Measurements from ENCODE around the gene SLC44A1. TPM values are rescaled to one million over a fixed set of nuclear protein-coding genes. Genes with fewer than 3 reads are reported as not detected.

SLC44A1 gene
- polyA plus RNA-seq, 1 experiment, result 6.6 TPM

DNA sequence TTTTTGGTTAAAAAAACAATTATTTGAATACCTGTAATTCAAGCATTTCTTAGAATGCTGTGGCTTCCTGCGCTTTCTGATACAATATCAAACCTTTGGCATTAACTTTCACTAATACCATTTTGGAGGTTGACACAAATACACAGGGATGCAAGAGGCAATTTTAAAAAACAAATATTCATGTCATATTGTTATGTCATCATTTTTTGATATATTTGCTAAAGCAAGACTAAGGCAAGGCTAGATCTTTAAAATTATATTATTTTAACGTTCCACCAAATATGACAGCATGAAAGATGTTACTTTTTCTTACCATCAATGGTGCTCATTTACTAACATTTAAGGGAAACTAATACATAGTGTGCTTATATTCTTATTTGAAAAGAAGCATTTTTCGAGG, 110.0 kb downstream of the SLC44A1 start:
- no peak for DNase-seq (ENCODE audit: low read depth)
- Histone ChIP-seq H3K36me3 (ENCODE audit: control insufficient read depth, insufficient read depth, low read length) (no peaks in the 10 kb centered on the region), H3K4me3 (ENCODE audit: low read depth, low read length) (no peak overlapping the region), H3K27me3 (ENCODE audit: control insufficient read depth, insufficient read depth, low read length) (no peaks in the 10 kb centered on the region)
- ChIA-PET CTCF (no interaction called here), POLR2A (no interaction called here)
- TF ChIP-seq CTCF (IDR thresholded peaks at IDR 0.05; ENCODE audit: insufficient read depth, low read depth, low read length), result no peak

DNA sequence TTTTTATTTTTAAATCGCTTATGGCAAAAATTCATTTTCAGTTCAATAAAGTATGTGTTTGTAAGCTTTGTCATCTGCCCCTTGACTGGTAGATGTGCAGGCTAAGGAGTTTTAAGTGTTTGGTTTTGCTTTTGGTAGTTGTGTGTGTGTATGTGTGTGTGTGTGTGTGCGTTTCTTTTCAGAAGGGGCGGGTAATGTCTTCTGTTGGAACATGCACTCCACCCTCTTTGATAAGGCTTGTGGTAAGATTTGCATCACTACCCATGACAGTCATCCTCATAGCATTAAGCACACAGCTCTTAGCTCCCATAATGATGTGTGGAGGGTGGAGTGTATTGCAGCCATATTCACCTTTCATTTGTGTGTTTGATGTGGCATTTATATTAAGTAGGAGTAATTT, 111.3 kb downstream of the SLC44A1 start:
- CTCF ChIA-PET, result no interaction called here

DNA sequence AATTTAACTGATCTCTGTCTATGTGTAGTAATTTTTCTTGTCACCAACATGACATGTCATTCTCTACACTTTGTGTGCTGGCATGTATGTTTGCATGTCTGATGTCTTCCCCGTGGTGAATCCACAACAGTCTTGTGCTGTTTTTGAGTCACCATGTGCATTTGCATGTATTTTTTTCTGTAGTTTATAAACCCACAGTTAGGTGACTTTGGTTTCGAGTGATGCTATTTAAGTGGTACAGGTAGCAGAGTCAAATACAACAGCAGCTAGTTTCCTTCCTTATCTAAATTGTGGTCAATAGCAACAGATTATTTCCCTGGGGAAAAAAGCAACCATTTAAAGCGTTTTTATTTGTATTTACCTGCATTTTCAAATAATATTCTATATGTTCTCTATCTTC, 113.5 kb downstream of the SLC44A1 start:
- CTCF ChIA-PET, result interaction anchor here (1.5 kb wide), 1 partner anchor 57 kb away, joined by 4 read pairs; no protein-coding TSS in a partner anchor
- Histone ChIP-seq H3K36me3 (ENCODE audit: control insufficient read depth, insufficient read depth, low read length) (peaks cover 2% of the 10 kb centered on the region; the same call in 1 of the 2 replicates), H3K4me3 (ENCODE audit: low read depth, low read length) (no peak overlapping the region), H3K27me3 (ENCODE audit: control insufficient read depth, insufficient read depth, low read length) (no peaks in the 10 kb centered on the region)
- TF ChIP-seq CTCF (IDR thresholded peaks at IDR 0.05; ENCODE audit: insufficient read depth, low read depth, low read length), result no peak
- no peak for DNase-seq (ENCODE audit: low read depth)
- POLR2A ChIA-PET, result interaction anchor here (0.6 kb wide), 1 partner anchor 12 kb away, joined by 3 read pairs; no protein-coding TSS in a partner anchor

More for the DNA sequence above, 111.3 kb downstream of the SLC44A1 start:
- TF ChIP-seq CTCF (IDR thresholded peaks at IDR 0.05; ENCODE audit: insufficient read depth, low read depth, low read length), result no peak
- DNase-seq (ENCODE audit: low read depth), result no peak
- H3K27me3 ChIP-seq (ENCODE audit: control insufficient read depth, insufficient read depth, low read length), result no peaks in the 10 kb centered on the region
- no peak overlapping the region for H3K4me3 ChIP-seq (ENCODE audit: low read depth, low read length)
- peaks cover 2% of the 10 kb centered on the region; the same call in 1 of the 2 replicates for H3K36me3 ChIP-seq (ENCODE audit: control insufficient read depth, insufficient read depth, low read length)
- POLR2A ChIA-PET, result no interaction called here

- H3K4me3 ChIP-seq (ENCODE audit: low read depth, low read length), result no peak overlapping the region
- H3K36me3 ChIP-seq (ENCODE audit: control insufficient read depth, insufficient read depth, low read length), result peaks cover 2% of the 10 kb centered on the region
- ChIA-PET CTCF (interaction anchor here (1.1 to 2.5 kb wide), 3 partner anchors 14 to 39 kb away, joined by 3 to 7 read pairs (median 5); no protein-coding TSS in a partner anchor), POLR2A (interaction anchor here (0.5 kb wide), 1 partner anchor 100 kb away, joined by 3 read pairs; no protein-coding TSS in a partner anchor)
- no peak for TF ChIP-seq CTCF (IDR thresholded peaks at IDR 0.05; ENCODE audit: insufficient read depth, low read depth, low read length)
- DNase-seq (ENCODE audit: low read depth), result no peak
- no peaks in the 10 kb centered on the region for H3K27me3 ChIP-seq (ENCODE audit: control insufficient read depth, insufficient read depth, low read length)
These were observed 115.4 kb downstream of the SLC44A1 start for GRCh38 chr9:105359892-105360291.

DNA sequence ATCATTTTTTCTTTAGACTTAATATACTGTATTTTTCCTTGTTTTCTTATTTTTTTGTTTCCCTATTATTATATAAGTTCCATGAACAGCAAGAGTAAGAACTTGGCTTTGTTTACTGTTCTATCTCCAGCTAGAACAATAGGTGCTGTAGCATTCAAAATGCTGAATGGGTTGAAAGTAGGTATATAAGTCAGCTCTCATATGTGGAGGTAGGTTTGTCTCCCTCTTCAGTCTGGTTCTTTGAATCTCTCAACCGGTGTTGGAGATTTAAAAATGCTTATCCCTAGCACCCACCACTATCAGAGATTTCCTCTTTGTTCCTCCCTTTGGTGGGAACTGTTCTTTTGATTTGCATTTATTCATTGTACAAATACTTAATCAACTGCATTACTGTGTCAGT, 115.9 kb downstream of the SLC44A1 start:
- ChIA-PET POLR2A (interaction anchor here (0.5 kb wide), 1 partner anchor 101 kb away, joined by 3 read pairs; no protein-coding TSS in a partner anchor), CTCF (interaction anchor here (1.1 to 2.5 kb wide), 3 partner anchors 13 to 39 kb away, joined by 3 to 7 read pairs (median 5); no protein-coding TSS in a partner anchor)
- H3K27me3 ChIP-seq (ENCODE audit: control insufficient read depth, insufficient read depth, low read length), result no peaks in the 10 kb centered on the region
- TF ChIP-seq CTCF (IDR thresholded peaks at IDR 0.05; ENCODE audit: insufficient read depth, low read depth, low read length), result no peak
- DNase-seq (ENCODE audit: low read depth), result no peak
- no peak overlapping the region for H3K4me3 ChIP-seq (ENCODE audit: low read depth, low read length)
- peaks cover 2% of the 10 kb centered on the region for H3K36me3 ChIP-seq (ENCODE audit: control insufficient read depth, insufficient read depth, low read length)
